ENCODE results near the gene CLDN15.

Gene CLDN15

GRCh38 chr7:101241443-101242349 is 4.1 kb upstream of the CLDN15 start:
- no peak overlapping the region for H3K4me3 ChIP-seq (replicated peaks; ENCODE audit: low read depth, low read length)
- no peak for DNase-seq (ENCODE audit: low read depth)
- TF ChIP-seq, protein P1, sequence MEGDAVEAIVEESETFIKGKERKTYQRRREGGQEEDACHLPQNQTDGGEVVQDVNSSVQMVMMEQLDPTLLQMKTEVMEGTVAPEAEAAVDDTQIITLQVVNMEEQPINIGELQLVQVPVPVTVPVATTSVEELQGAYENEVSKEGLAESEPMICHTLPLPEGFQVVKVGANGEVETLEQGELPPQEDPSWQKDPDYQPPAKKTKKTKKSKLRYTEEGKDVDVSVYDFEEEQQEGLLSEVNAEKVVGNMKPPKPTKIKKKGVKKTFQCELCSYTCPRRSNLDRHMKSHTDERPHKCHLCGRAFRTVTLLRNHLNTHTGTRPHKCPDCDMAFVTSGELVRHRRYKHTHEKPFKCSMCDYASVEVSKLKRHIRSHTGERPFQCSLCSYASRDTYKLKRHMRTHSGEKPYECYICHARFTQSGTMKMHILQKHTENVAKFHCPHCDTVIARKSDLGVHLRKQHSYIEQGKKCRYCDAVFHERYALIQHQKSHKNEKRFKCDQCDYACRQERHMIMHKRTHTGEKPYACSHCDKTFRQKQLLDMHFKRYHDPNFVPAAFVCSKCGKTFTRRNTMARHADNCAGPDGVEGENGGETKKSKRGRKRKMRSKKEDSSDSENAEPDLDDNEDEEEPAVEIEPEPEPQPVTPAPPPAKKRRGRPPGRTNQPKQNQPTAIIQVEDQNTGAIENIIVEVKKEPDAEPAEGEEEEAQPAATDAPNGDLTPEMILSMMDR (IDR thresholded peaks at IDR 0.05; ENCODE audit: low read length, missing control alignments) = no peak

DNA sequence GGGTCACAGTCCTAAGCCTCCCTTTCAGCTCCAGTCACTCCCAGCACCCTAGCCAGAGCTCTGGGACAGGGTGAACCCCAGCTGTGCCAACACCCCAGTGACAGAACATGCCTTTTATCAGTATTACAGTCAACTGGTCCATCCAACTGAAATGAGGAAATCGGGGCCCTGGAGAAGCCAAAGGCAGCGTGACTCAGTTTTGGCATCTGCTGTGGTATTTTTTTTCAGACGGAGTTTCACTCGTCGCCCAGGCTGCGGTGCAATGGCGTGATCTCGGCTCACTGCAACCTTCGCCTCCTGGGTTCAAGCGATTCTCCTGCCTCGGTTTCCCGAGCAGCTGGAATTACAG is 3.4 kb upstream of the CLDN15 start:
- H3K4me3 ChIP-seq (replicated peaks; ENCODE audit: low read depth, low read length) = no peak overlapping the region
- TF ChIP-seq, protein P1 (IDR thresholded peaks at IDR 0.05; ENCODE audit: low read length, missing control alignments) = no peak
- DNase-seq (ENCODE audit: low read depth) = no peak

DNA sequence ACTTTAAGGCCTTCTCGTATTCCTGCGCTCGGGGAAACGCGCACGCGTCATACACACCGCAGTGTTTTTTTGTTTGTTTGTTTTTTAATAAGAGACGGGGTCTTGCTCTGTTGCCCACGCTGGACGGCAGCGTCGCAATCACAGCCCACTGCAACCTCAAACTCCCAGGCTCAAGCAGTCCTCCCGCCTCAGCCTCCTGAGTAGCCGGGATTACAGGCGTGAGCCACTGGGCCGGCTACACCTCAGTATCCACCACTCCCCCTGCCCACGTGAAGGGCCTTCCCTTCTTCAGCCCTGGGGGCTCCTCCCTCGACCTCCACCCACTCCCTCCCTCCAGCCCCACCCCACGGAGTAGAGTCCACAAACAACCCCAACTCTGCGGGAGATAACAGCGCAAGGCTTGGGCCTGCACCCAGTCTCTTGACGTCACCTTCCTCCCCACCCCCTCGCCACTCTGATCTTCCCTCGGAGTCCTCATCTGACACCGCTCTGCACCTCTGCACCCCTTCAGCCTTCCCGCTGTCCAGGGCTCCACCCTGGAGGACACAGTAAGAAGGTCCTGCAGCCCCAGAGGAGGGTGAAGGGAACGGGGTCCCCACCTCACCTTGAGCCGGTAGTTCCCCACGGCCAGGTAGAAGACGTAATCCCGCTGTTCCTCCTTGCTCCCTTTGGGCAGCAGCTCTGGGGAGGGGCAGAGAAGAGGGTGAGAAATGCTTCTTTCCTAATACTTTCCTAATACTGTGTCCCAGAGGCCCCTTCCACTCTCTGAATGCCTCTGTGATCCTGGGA is 2.8 kb upstream of the CLDN15 start:
- H3K4me3 ChIP-seq (replicated peaks; ENCODE audit: low read depth, low read length) = no peak overlapping the region
- DNase-seq (ENCODE audit: low read depth) = no peak

GRCh38 chr7:101239951-101240220 is 2.3 kb upstream of the CLDN15 start:
- TF ChIP-seq, protein P1 (IDR thresholded peaks at IDR 0.05; ENCODE audit: low read length, missing control alignments) = no peak
- no peak overlapping the region for H3K4me3 ChIP-seq (replicated peaks; ENCODE audit: low read depth, low read length)
- no peak for DNase-seq (ENCODE audit: low read depth)

More for the DNA sequence above, 2.8 kb upstream of the CLDN15 start:
- TF ChIP-seq, protein P1 (IDR thresholded peaks at IDR 0.05; ENCODE audit: low read length, missing control alignments) = no peak

DNA sequence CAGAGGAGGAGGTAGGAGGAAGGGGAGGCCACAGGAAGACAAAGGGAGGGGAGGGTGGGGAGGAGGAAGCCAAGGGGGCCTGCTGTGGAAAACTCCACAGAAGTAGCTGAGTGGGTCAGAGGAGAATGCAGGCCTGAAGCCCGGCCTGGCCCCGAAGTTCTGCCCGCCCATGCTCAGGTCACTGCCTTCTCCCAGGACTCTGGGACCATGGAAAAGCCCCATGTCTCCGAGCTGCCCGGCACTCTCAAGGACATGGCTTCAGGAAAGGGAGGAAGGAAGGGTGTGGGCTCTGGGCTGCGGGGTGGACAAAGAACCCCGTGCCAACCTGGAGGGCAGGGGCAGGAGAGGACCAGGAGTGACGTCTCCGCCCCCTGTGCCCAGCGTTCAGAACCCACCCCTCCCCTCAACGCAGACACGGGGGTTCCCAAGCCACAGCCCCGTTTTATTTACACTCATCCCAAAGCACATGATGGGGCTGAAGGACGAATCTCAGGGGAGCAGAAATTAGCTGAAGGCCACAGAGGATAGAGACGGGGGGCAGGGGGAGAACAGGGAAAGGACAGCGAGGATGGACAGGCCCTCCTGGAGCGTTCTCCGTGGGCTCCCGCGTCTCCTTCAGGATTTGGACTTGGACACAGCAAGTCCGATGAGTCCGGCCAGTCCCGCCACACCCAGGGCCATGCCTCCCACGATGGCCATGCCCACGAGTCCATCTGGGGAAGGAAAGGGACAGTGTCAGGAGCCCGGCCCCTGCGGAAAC is 1.8 kb upstream of the CLDN15 start:
- H3K4me3 ChIP-seq (replicated peaks; ENCODE audit: low read depth, low read length) = no peak overlapping the region
- TF ChIP-seq, protein P1 (IDR thresholded peaks at IDR 0.05; ENCODE audit: low read length, missing control alignments) = no peak
- no peak for DNase-seq (ENCODE audit: low read depth)

GRCh38 chr7:101238226-101239182 is 902 bp upstream of the CLDN15 start:
- H3K4me3 ChIP-seq (replicated peaks; ENCODE audit: low read depth, low read length) = no peak overlapping the region
- DNase-seq (ENCODE audit: low read depth) = no peak
- TF ChIP-seq, protein P1 (IDR thresholded peaks at IDR 0.05; ENCODE audit: low read length, missing control alignments) = no peak

Measured in fibroblast of pulmonary artery (primary cell).